ENCODE measurements around the gene FCGBP. TPM values are rescaled to one million over a fixed set of nuclear protein-coding genes. Genes with fewer than 3 reads are reported as not detected.

FCGBP gene
- total RNA-seq, 1 donor from 2014 or later = 0.54 TPM

- Histone ChIP-seq H2AFZ (ENCODE audit: low read depth, low read length) (no peak overlapping the region), H4K20me1 (ENCODE audit: insufficient read depth, low read length) (no peaks in the 10 kb centered on the region), H3K9ac (ENCODE audit: low read length) (no peak overlapping the region), H3K4me1 (ENCODE audit: insufficient read depth, low read length) (no peaks in the 10 kb centered on the region), H3K4me2 (ENCODE audit: low read length) (no peak overlapping the region), H3K27ac (ENCODE audit: low read depth, low read length) (no peak overlapping the region), H3K79me2 (ENCODE audit: insufficient read depth, low read length) (no peaks in the 10 kb centered on the region), H3K36me3 (ENCODE audit: insufficient read depth, low read length) (no peaks in the 10 kb centered on the region), H3K4me3 (ENCODE audit: insufficient read depth, low read depth, low read length) (no peak overlapping the region), H3K9me3 (ENCODE audit: insufficient read depth, low read depth, low read length) (no peaks in the 10 kb centered on the region), H3K27me3 (ENCODE audit: insufficient read depth, low read length) (no peaks in the 10 kb centered on the region)
- peaks cover 8% of the 10 kb centered on the region for H3K4me1 Mint-ChIP-seq (ENCODE audit: low read depth, unreplicated experiment)
- H3K27me3 Mint-ChIP-seq (ENCODE audit: low read depth, unreplicated experiment) = no peaks in the 10 kb centered on the region
- H3K27ac Mint-ChIP-seq (ENCODE audit: unreplicated experiment) = no peak overlapping the region
- FAIRE-seq (no peak), DNase-seq (ENCODE audit: low read depth) (peak; percentile 10)
- H3K4me3 Mint-ChIP-seq (ENCODE audit: unreplicated experiment) = peak overlapping the region; percentile 23
- H3K9me3 Mint-ChIP-seq (ENCODE audit: unreplicated experiment) = peaks cover 3% of the 10 kb centered on the region
- H3K36me3 Mint-ChIP-seq (ENCODE audit: low read depth, unreplicated experiment) = no peaks in the 10 kb centered on the region
- no peak for TF ChIP-seq EZH2 (IDR thresholded peaks at IDR 0.05; ENCODE audit: insufficient read depth, low read length)
- TF ChIP-seq CTCF (IDR thresholded peaks at IDR 0.05; ENCODE audit: insufficient read depth, low read depth, low read length) = no peak
Observed at GRCh38 chr19:39951686-39952085, 17.3 kb upstream of the FCGBP start.

- Mint-ChIP-seq H3K4me3 (ENCODE audit: unreplicated experiment) (no peak overlapping the region), H3K36me3 (ENCODE audit: low read depth, unreplicated experiment) (no peaks in the 10 kb centered on the region), H3K9me3 (ENCODE audit: unreplicated experiment) (peaks cover 4% of the 10 kb centered on the region), H3K4me1 (ENCODE audit: low read depth, unreplicated experiment) (peaks cover 9% of the 10 kb centered on the region), H3K27ac (ENCODE audit: unreplicated experiment) (no peak overlapping the region), H3K27me3 (ENCODE audit: low read depth, unreplicated experiment) (no peaks in the 10 kb centered on the region)
- H4K20me1 ChIP-seq (ENCODE audit: insufficient read depth, low read length) = no peaks in the 10 kb centered on the region
- DNase-seq (ENCODE audit: low read depth) = no peak
- no peaks in the 10 kb centered on the region for H3K4me1 ChIP-seq (ENCODE audit: insufficient read depth, low read length)
- TF ChIP-seq CTCF (IDR thresholded peaks at IDR 0.05; ENCODE audit: insufficient read depth, low read depth, low read length) (no peak), EZH2 (IDR thresholded peaks at IDR 0.05; ENCODE audit: insufficient read depth, low read length) (no peak)
- H3K36me3 ChIP-seq (ENCODE audit: insufficient read depth, low read length) = no peaks in the 10 kb centered on the region
- no peak for FAIRE-seq
- H3K4me2 ChIP-seq (ENCODE audit: low read length) = no peak overlapping the region
- no peaks in the 10 kb centered on the region for H3K9me3 ChIP-seq (ENCODE audit: insufficient read depth, low read depth, low read length)
- H3K9ac ChIP-seq (ENCODE audit: low read length) = no peak overlapping the region
- H3K27ac ChIP-seq (ENCODE audit: low read depth, low read length) = no peak overlapping the region
- H3K4me3 ChIP-seq (ENCODE audit: insufficient read depth, low read depth, low read length) = no peak overlapping the region
- no peaks in the 10 kb centered on the region for H3K79me2 ChIP-seq (ENCODE audit: insufficient read depth, low read length)
- no peaks in the 10 kb centered on the region for H3K27me3 ChIP-seq (ENCODE audit: insufficient read depth, low read length)
- no peak overlapping the region for H2AFZ ChIP-seq (ENCODE audit: low read depth, low read length)
Observed at GRCh38 chr19:39951065-39951650, 16.7 kb upstream of the FCGBP start.

- H3K27ac Mint-ChIP-seq (ENCODE audit: unreplicated experiment) = no peak overlapping the region
- no peaks in the 10 kb centered on the region for H3K27me3 ChIP-seq (ENCODE audit: insufficient read depth, low read length)
- no peaks in the 10 kb centered on the region for H3K36me3 ChIP-seq (ENCODE audit: insufficient read depth, low read length)
- FAIRE-seq = no peak
- peaks cover 12% of the 10 kb centered on the region for H3K4me1 Mint-ChIP-seq (ENCODE audit: low read depth, unreplicated experiment)
- H4K20me1 ChIP-seq (ENCODE audit: insufficient read depth, low read length) = no peaks in the 10 kb centered on the region
- no peaks in the 10 kb centered on the region for H3K36me3 Mint-ChIP-seq (ENCODE audit: low read depth, unreplicated experiment)
- H3K27ac ChIP-seq (ENCODE audit: low read depth, low read length) = no peak overlapping the region
- H2AFZ ChIP-seq (ENCODE audit: low read depth, low read length) = no peak overlapping the region
- no peaks in the 10 kb centered on the region for H3K4me1 ChIP-seq (ENCODE audit: insufficient read depth, low read length)
- TF ChIP-seq CTCF (IDR thresholded peaks at IDR 0.05; ENCODE audit: insufficient read depth, low read depth, low read length) (no peak), EZH2 (IDR thresholded peaks at IDR 0.05; ENCODE audit: insufficient read depth, low read length) (no peak)
- H3K4me3 Mint-ChIP-seq (ENCODE audit: unreplicated experiment) = no peak overlapping the region
- H3K9ac ChIP-seq (ENCODE audit: low read length) = no peak overlapping the region
- H3K9me3 ChIP-seq (ENCODE audit: insufficient read depth, low read depth, low read length) = no peaks in the 10 kb centered on the region
- H3K4me2 ChIP-seq (ENCODE audit: low read length) = no peak overlapping the region
- no peak for DNase-seq (ENCODE audit: low read depth)
- H3K4me3 ChIP-seq (ENCODE audit: insufficient read depth, low read depth, low read length) = no peak overlapping the region
- H3K27me3 Mint-ChIP-seq (ENCODE audit: low read depth, unreplicated experiment) = no peaks in the 10 kb centered on the region
- H3K9me3 Mint-ChIP-seq (ENCODE audit: unreplicated experiment) = peaks cover 4% of the 10 kb centered on the region
- no peaks in the 10 kb centered on the region for H3K79me2 ChIP-seq (ENCODE audit: insufficient read depth, low read length)
Observed at GRCh38 chr19:39949026-39949747, 14.8 kb upstream of the FCGBP start.
